ENCODE data around the gene SOHLH1.

The SOHLH1 gene

DNA sequence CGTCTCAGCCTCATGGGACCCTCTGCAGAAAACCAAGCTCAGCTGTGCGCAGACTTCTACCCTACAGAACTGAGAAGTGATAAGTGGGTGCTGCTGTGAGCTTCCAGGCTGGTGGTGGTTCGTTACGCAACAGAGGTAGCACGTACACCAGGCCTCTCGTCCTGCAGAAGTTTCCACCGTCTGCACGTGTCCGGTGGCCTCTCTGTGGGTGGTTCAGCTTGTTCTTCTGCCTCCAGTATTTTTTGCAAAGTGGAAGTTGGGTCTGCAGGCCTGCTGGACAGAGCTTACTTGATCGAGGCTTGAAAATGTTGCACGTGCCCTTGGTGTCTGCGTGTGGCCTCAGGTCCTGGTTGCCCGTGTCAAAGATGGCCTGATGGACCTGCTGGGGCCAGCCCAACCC is 30.2 kb upstream of the SOHLH1 start:
- no peak for DNase-seq

DNA sequence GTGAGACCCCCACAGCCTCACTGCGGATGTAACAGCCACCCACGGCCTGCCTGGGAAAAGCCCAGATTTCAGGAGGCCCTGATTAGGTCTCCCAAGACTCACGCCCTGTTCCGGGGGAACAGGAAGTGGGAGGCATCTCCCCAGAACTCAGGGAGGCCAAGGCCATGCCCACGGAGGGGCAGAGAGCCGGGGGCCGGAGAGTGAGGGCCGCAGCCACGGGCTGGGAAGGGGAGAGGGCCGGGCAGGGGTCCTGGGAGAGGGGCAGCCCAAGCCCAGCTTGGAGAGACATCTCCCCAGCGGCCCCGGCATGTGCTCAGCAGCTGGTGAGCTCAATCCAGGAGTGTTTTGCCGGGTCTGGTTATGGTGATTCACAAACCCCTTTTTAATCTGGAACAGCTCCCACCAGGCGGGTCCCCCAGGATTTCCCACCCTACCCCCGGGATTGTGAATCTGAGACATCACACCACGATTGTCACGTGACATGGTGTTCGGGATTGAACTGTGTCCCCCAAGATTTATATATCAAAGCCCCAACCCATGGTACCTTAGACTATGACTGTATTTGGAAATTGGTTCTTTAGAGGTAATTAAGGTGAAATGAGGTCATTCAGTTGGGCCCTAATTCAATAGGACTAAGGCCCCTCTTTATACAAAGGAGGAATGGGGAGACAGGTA is 29.3 kb upstream of the SOHLH1 start:
- no peak for DNase-seq

- DNase-seq: no peak
Measured at GRCh38 chr9:135727257-135727875, 28.1 kb upstream of the SOHLH1 start.

GRCh38 chr9:135726138-135726853 is 27.0 kb upstream of the SOHLH1 start:
- DNase-seq: no peak

- DNase-seq: no peak
Measured at GRCh38 chr9:135724186-135724787, 25.0 kb upstream of the SOHLH1 start.

GRCh38 chr9:135722365-135722764 is 23.1 kb upstream of the SOHLH1 start:
- DNase-seq: no peak

DNA sequence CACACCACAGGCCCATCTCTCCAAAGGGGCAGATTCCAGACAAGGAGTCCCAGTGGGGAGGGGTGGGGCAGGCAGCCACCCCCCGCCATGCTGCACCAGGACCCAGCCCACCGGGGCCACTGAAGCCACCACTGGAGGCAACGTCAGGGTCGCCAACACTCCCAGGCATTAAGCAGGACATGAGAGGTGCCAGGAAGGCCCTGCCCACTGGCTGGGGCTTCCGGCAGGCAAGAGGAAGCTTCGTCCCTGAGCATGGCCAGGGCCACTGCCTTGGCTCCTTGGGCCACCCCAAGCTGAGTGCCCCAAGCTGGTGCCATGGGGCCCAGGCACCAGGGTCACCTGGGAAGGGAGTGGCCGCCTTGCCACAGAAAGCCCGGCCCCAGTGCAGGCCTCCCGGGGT is 20.2 kb upstream of the SOHLH1 start:
- no peak for DNase-seq

GRCh38 chr9:135718616-135719015 is 19.3 kb upstream of the SOHLH1 start:
- DNase-seq: no peak

GRCh38 chr9:135717410-135717809 is 18.1 kb upstream of the SOHLH1 start:
- no peak for DNase-seq

DNA sequence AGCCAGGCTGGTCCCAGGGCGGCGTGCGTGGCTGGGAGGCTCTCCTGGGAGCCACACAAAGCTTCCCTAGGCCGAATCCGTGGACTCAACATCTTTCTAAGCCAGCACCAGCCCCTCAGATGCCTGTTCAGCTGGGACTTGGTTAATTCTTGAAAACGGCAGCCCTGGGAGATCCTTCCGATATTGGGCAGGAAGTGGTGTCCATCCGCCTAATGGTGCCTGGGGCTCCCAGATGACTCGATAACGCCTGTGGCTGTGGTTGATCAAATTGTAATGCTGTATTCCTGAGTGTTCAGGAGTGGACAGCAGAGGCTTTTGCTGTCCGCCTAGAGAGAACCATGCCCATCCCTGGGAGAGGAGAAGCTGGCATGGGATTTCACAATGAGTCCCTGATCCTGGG is 16.8 kb upstream of the SOHLH1 start:
- no peak for DNase-seq

DNA sequence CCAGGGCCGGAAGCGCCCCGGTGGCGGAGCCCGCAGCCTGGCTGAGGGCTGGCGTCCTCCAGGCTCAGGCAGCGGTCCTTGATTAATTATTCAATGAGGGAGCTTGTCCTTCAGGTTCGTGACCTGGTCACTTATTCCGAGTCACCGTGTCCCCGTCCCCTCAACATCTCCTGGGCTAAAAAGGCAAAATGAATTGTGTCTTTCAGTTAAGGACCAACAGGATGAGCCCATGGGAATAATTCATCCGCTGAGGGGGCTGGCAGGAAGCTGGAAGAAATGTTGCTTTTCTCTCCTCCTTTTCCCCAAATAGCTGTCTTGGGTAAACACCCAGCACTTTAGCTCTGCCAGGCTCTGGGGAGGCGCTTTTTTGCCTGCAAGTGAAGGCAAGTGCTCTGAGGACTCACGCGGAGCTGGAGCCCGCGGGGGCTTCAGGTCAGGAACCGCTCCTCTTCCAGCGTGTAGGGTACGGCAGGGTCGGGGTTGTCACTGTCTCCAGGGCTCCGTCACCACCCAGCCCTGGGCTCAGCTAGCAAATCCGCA is 15.8 kb upstream of the SOHLH1 start:
- DNase-seq: no peak

DNA sequence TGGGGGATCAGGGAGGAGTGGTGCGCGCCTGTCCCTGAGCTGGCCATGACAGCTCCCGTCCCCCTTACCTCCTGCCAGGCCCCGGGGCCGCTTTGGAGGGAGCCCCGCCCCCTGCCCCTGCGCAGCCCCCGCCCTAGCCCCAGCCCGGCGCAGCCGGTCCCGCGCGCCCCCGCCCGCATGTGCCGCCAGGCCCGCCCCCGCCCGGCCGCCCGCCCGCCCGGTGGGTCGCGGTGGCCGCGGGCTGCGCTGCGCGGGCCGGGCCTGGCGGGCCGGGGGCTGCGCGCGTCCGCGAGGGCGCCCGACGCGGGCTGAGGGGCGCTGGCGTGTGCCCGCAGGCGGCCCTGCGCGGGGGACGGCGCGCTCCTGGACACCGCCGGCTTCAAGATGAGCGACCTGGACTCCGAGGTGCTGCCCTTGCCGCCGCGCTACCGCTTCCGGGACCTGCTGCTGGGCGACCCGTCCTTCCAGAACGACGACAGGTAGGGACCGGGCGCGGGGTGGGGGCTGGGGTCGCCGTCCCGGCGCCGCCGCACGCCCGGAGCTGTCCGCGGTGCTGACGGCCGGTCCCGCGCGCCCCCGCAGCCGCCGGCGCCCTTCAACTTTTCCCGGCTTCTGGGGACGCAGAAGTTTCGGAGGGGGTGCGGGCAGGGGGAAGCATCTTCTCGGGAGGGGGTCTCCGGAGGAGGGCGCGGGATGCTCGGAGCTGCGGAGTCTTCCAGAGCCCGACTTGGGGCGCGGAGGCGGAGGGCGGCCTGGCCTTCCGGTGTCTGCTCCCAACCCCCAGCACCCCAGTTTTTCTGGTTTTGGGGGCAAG is 15.2 kb upstream of the SOHLH1 start:
- no peak for DNase-seq

- DNase-seq: no peak
Measured at GRCh38 chr9:135712613-135713295, 13.5 kb upstream of the SOHLH1 start.

DNA sequence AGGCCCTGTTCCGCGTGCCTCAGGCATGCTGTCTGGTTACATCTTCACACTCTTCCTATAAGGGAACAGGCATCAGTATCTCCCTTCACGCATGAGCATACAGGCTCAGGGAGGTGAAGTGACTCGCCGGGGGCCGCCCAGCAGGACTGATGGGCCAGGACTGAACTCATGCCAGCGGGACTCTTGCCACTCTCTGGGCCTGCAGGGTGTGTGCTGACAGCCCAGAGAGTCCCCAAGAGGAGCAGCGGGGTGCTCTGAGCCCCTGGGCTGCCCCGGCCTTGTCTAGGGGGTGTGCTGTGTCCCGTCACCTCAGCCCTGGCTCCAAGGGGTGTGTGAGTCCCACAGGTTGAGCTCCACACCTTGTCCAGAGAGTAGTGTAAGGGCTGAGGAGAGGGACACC is 12.6 kb upstream of the SOHLH1 start:
- DNase-seq: no peak

GRCh38 chr9:135711391-135711790 is 12.1 kb upstream of the SOHLH1 start:
- DNase-seq: no peak

DNA sequence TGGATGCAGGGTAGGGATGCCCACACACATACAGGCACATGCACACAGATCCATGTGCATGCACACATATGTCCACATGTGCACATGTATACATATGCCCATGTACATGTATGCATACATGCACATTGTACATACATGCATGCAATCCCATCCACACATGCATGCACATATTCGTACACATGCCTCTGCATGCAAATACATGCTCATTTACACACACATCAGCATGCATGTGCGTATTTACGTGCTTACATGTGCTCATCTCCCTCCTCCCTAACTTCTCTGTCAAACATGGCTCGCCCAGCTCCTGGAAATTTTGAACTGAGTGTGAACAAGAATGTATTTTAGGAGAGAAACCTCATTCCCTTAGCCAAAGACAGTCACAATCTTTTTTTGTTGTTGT is 8.9 kb upstream of the SOHLH1 start:
- DNase-seq: no peak

GRCh38 chr9:135707252-135708138 is 8.2 kb upstream of the SOHLH1 start:
- no peak for DNase-seq

- DNase-seq: no peak
Measured at GRCh38 chr9:135706288-135706687, 7.0 kb upstream of the SOHLH1 start.

GRCh38 chr9:135705376-135705775 is 6.1 kb upstream of the SOHLH1 start:
- no peak for DNase-seq

- DNase-seq: no peak
Measured at GRCh38 chr9:135704483-135704882, 5.2 kb upstream of the SOHLH1 start.

DNA sequence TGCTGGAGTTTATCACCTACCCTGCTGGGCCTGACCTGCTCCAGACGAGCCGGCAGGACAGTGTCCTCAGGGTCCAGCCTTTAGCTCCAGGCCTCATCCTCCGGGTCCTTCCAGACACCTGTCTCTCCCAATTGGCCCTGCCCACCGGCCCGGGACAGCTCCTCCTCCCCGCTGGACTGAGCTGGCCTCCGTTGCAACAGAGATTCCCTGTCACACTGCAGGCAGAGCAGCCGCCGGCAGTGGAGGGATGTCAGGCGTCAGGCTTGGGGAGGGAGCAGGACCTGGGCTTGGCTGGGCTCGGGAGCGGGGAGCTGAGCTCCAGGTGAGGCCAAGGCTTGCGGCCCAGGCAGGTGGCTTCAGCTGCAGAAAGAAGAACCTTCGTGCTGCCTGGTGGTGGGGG is 4.4 kb upstream of the SOHLH1 start:
- DNase-seq: no peak

Data from activated CD4-positive, alpha-beta T cell treated with anti-CD3 and anti-CD28 coated beads, Interleukin-2, Interleukin-6, amounts not matched to agents 100 ng/mL and 50 ng/mL, durations not matched to agents 16 hours and 8 hours (primary cell).